Activated T-helper 1 cell treated with anti-CD3 and anti-CD28 coated beads, Interleukin-12 subunit alpha, Interleukin-12 subunit beta, Interleukin-2, Interleukin-4 antibody, amounts not matched to agents 30 ng/mL and 10 ng/mL and 1 ng/mL, durations not matched to agents 14 hours and 24 hours and 36 hours (primary cell): ENCODE results near the gene CCDC63. TPM values are rescaled to one million over a fixed set of nuclear protein-coding genes. Genes with fewer than 3 reads are reported as not detected.
A peak's percentile ranks its signal among the peaks of the same experiment; 100 is the strongest.

Experiments
- DNase-seq: peaks from one replicate; pipeline ENCODE4 v3.0.0; 2021; ENCODE audit warnings: low spot score
- H3K27ac Mint-ChIP-seq: one replicate; pipeline ENCODE4 v1.8.0; 2021; ENCODE audit warnings: mild to moderate bottlenecking, mixed read lengths
- H3K27me3 Mint-ChIP-seq: one replicate; pipeline ENCODE4 v1.8.0; 2022; ENCODE audit warnings: mild to moderate bottlenecking, moderate library complexity, mixed read lengths; ENCODE audit not compliant: insufficient read depth
- H3K36me3 Mint-ChIP-seq: one replicate; pipeline ENCODE4 v1.8.0; 2021; ENCODE audit warnings: low read depth, mixed read lengths
- H3K4me1 Mint-ChIP-seq: one replicate; pipeline ENCODE4 v1.8.0; 2021; ENCODE audit warnings: low read depth, mixed read lengths
- H3K4me3 Mint-ChIP-seq: one replicate; pipeline ENCODE4 v1.8.0; 2021; ENCODE audit warnings: mild to moderate bottlenecking, moderate library complexity, mixed read lengths
- H3K9me3 Mint-ChIP-seq: one replicate; pipeline ENCODE4 v1.8.0; 2021; ENCODE audit warnings: mixed read lengths
- intact Hi-C: fragments of 100-400 bp; cut with micrococcal nuclease; formaldehyde crosslinking; loops from one replicate; pipeline ENCODE4 v1.15.1; 2024
- total RNA-seq: library from RNA; stranded (reverse); gene quantifications from 2 replicates; pipeline ENCODE4 v1.2.3, GENCODE V29; 2022

CCDC63 gene
- total RNA-seq, 1 donor from 2014 or later: not detected

- Mint-ChIP-seq H3K4me1 (no peaks in the 10 kb centered on the region), H3K9me3 (no peaks in the 10 kb centered on the region), H3K27me3 (peaks cover 1% of the 10 kb centered on the region), H3K36me3 (no peaks in the 10 kb centered on the region), H3K27ac (no peak overlapping the region), H3K4me3 (no peak overlapping the region)
- DNase-seq: no peak
- intact Hi-C loops: loop anchor here (10.0 kb wide), 1 partner anchor 355 kb away; the partner anchor contains the start of genes FAM216A and GPN3
Measured at GRCh38 chr12:110819646-110820045, 27.1 kb upstream of the CCDC63 start.

GRCh38 chr12:110821917-110822316 is 24.9 kb upstream of the CCDC63 start:
- DNase-seq: no peak
- peaks cover 11% of the 10 kb centered on the region for H3K4me1 Mint-ChIP-seq
- no peak overlapping the region for H3K4me3 Mint-ChIP-seq
- H3K36me3 Mint-ChIP-seq: no peaks in the 10 kb centered on the region
- no peak overlapping the region for H3K27ac Mint-ChIP-seq
- peaks cover 1% of the 10 kb centered on the region for H3K27me3 Mint-ChIP-seq
- intact Hi-C loops: loop anchor here (10.0 kb wide), 1 partner anchor 357 kb away; the partner anchor contains the start of genes FAM216A and GPN3
- no peaks in the 10 kb centered on the region for H3K9me3 Mint-ChIP-seq

GRCh38 chr12:110822821-110823415 is 23.9 kb upstream of the CCDC63 start:
- no peaks in the 10 kb centered on the region for H3K36me3 Mint-ChIP-seq
- no peak overlapping the region for H3K27ac Mint-ChIP-seq
- peaks cover 12% of the 10 kb centered on the region for H3K4me1 Mint-ChIP-seq
- no peak overlapping the region for H3K4me3 Mint-ChIP-seq
- no peaks in the 10 kb centered on the region for H3K9me3 Mint-ChIP-seq
- intact Hi-C loops: loop anchor here (10.0 kb wide), 1 partner anchor 358 kb away; the partner anchor contains the start of genes FAM216A and GPN3
- H3K27me3 Mint-ChIP-seq: peaks cover 5% of the 10 kb centered on the region
- no peak for DNase-seq

GRCh38 chr12:110824342-110824741 is 22.4 kb upstream of the CCDC63 start:
- intact Hi-C loops: loop anchor here (10.0 kb wide), 1 partner anchor 360 kb away; the partner anchor contains the start of genes FAM216A and GPN3
- no peak overlapping the region for H3K27ac Mint-ChIP-seq
- DNase-seq: no peak
- no peaks in the 10 kb centered on the region for H3K36me3 Mint-ChIP-seq
- H3K4me3 Mint-ChIP-seq: no peak overlapping the region
- H3K9me3 Mint-ChIP-seq: no peaks in the 10 kb centered on the region
- peaks cover 8% of the 10 kb centered on the region for H3K27me3 Mint-ChIP-seq
- peaks cover 12% of the 10 kb centered on the region for H3K4me1 Mint-ChIP-seq

GRCh38 chr12:110825530-110825929 is 21.3 kb upstream of the CCDC63 start:
- peaks cover 12% of the 10 kb centered on the region for H3K4me1 Mint-ChIP-seq
- no peaks in the 10 kb centered on the region for H3K9me3 Mint-ChIP-seq
- peaks cover 8% of the 10 kb centered on the region for H3K27me3 Mint-ChIP-seq
- H3K36me3 Mint-ChIP-seq: no peaks in the 10 kb centered on the region
- no peak overlapping the region for H3K4me3 Mint-ChIP-seq
- no peak overlapping the region for H3K27ac Mint-ChIP-seq
- no peak for DNase-seq
- intact Hi-C loops: loop anchor here (10.0 kb wide), 1 partner anchor 361 kb away; the partner anchor contains the start of genes FAM216A and GPN3

- peak; percentile 79 for DNase-seq
- H3K4me1 Mint-ChIP-seq: peaks cover 12% of the 10 kb centered on the region
- peak overlapping the region; percentile 78 for H3K27ac Mint-ChIP-seq
- no peaks in the 10 kb centered on the region for H3K36me3 Mint-ChIP-seq
- intact Hi-C loops: loop anchor here (1.0 to 10.0 kb wide), 12 partner anchors 46 to 362 kb away; partner anchors contain the start of genes FAM216A and GPN3
- H3K4me3 Mint-ChIP-seq: peak overlapping the region; percentile 40
- H3K27me3 Mint-ChIP-seq: peaks cover 8% of the 10 kb centered on the region
- no peaks in the 10 kb centered on the region for H3K9me3 Mint-ChIP-seq
Measured at GRCh38 chr12:110826592-110827200, 20.1 kb upstream of the CCDC63 start.

GRCh38 chr12:110829308-110829707 is 17.5 kb upstream of the CCDC63 start:
- no peaks in the 10 kb centered on the region for H3K9me3 Mint-ChIP-seq
- no peaks in the 10 kb centered on the region for H3K36me3 Mint-ChIP-seq
- H3K27ac Mint-ChIP-seq: no peak overlapping the region
- intact Hi-C loops: loop anchor here (10.0 kb wide), 1 partner anchor 365 kb away; the partner anchor contains the start of genes FAM216A and GPN3
- no peak overlapping the region for H3K4me3 Mint-ChIP-seq
- DNase-seq: no peak
- H3K4me1 Mint-ChIP-seq: peaks cover 12% of the 10 kb centered on the region
- H3K27me3 Mint-ChIP-seq: peaks cover 8% of the 10 kb centered on the region

GRCh38 chr12:110836291-110836690 is 10.5 kb upstream of the CCDC63 start:
- no peaks in the 10 kb centered on the region for H3K36me3 Mint-ChIP-seq
- peaks cover 8% of the 10 kb centered on the region for H3K27me3 Mint-ChIP-seq
- intact Hi-C loops: no loop called here

GRCh38 chr12:110841007-110841406 is 5.8 kb upstream of the CCDC63 start:
- intact Hi-C loops: no loop called here
- Mint-ChIP-seq H3K4me3 (no peak overlapping the region), H3K4me1 (no peaks in the 10 kb centered on the region), H3K9me3 (no peaks in the 10 kb centered on the region), H3K27ac (no peak overlapping the region), H3K36me3 (no peaks in the 10 kb centered on the region), H3K27me3 (peaks cover 13% of the 10 kb centered on the region)
- no peak for DNase-seq

More at GRCh38 chr12:110836291-110836690, 10.5 kb upstream of the CCDC63 start:
- H3K4me3 Mint-ChIP-seq: no peak overlapping the region
- no peak for DNase-seq
- no peaks in the 10 kb centered on the region for H3K4me1 Mint-ChIP-seq
- H3K9me3 Mint-ChIP-seq: no peaks in the 10 kb centered on the region
- no peak overlapping the region for H3K27ac Mint-ChIP-seq

- no peaks in the 10 kb centered on the region for H3K36me3 Mint-ChIP-seq
- no peak overlapping the region for H3K27ac Mint-ChIP-seq
- peaks cover 25% of the 10 kb centered on the region for H3K27me3 Mint-ChIP-seq
- intact Hi-C loops: no loop called here
- H3K4me1 Mint-ChIP-seq: peaks cover 5% of the 10 kb centered on the region
- no peak for DNase-seq
- H3K4me3 Mint-ChIP-seq: no peak overlapping the region
- no peaks in the 10 kb centered on the region for H3K9me3 Mint-ChIP-seq
Measured at GRCh38 chr12:110844131-110844530, 2.7 kb upstream of the CCDC63 start.

GRCh38 chr12:110844551-110845338 is 2.0 kb upstream of the CCDC63 start:
- peaks cover 26% of the 10 kb centered on the region for H3K27me3 Mint-ChIP-seq
- H3K9me3 Mint-ChIP-seq: no peaks in the 10 kb centered on the region
- intact Hi-C loops: loop anchor here (5.0 kb wide), 1 partner anchor 43 kb away; no protein-coding TSS in a partner anchor
- no peak for DNase-seq
- no peaks in the 10 kb centered on the region for H3K36me3 Mint-ChIP-seq
- H3K4me1 Mint-ChIP-seq: peaks cover 5% of the 10 kb centered on the region
- no peak overlapping the region for H3K4me3 Mint-ChIP-seq
- H3K27ac Mint-ChIP-seq: no peak overlapping the region

- intact Hi-C loops: loop anchor here (5.0 kb wide), 1 partner anchor 42 kb away; no protein-coding TSS in a partner anchor
- Mint-ChIP-seq H3K9me3 (no peaks in the 10 kb centered on the region), H3K27me3 (peaks cover 31% of the 10 kb centered on the region), H3K27ac (no peak overlapping the region), H3K4me3 (no peak overlapping the region), H3K36me3 (no peaks in the 10 kb centered on the region), H3K4me1 (peaks cover 5% of the 10 kb centered on the region)
- no peak for DNase-seq
Measured at GRCh38 chr12:110845339-110845682, 1.5 kb upstream of the CCDC63 start.
